ENCODE measurements around the gene RPS6KL1.

DNA sequence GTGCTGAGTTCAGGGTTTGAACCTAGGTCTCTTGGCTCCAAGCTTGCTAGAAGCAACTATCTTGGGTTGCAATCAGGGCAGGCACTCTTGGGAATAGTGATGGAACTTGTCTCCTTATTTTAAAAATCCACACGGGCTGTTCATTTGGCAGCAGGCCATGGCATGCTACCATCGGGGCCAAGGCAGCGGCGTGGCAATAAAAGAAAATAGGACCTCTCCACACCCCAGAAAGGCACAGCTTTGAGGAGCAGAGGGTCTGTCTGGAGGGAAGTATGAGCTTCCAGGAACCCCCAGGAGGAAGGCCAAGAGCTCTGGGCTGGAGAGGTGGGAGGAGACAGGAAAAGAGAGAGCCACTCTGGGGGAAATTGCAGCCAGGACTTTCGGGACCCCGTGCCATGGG is 15.3 kb downstream of the RPS6KL1 start:
- TF ChIP-seq EZH2 (IDR thresholded peaks at IDR 0.05; ENCODE audit: insufficient read depth, poor library complexity, severe bottlenecking) (no peak), EZH2phosphoT487 (IDR thresholded peaks at IDR 0.05; ENCODE audit: insufficient read depth, low read depth) (no peak)
